Vagina (tissue), 2 donors: ENCODE measurements around the gene MXD1. TPM values are rescaled to one million over a fixed set of nuclear protein-coding genes. Genes with fewer than 3 reads are reported as not detected.
"Not testable (repeated sequence)": the region's sequence is repeated elsewhere in the genome, so short reads cannot be mapped to it uniquely, and the experiment has no call there.

Experiments used
- DNase-seq, 2 donors: peaks; one replicate each; pipeline ENCODE4 v3.0.0-alpha.2; 2017; ENCODE audit errors: extremely low spot score in 2 of 2
- H3K27ac ChIP-seq: fragments of 200-600 bp; sonication (generic); one replicate; pipeline ENCODE4 v1.5.1; 2019
- H3K27me3 ChIP-seq: fragments of 200-600 bp; sonication (generic); one replicate; pipeline ENCODE4 v1.5.1; 2019
- H3K36me3 ChIP-seq, 2 donors: fragments of 200-600 bp; sonication (generic); one replicate each; pipeline ENCODE4 v1.5.1; 2017 to 2019
- H3K4me1 ChIP-seq: fragments of 200-600 bp; sonication (generic); one replicate; pipeline ENCODE4 v1.5.1; 2019
- H3K4me3 ChIP-seq, 2 donors: fragments of 200-600 bp; sonication (generic); 1 replicate in 1 of 2; 2 replicates in 1 of 2; pipeline ENCODE4 v1.5.1; 2016 to 2019
- H3K9me3 ChIP-seq: fragments of 200-600 bp; sonication (generic); one replicate; pipeline ENCODE4 v1.5.1; 2019
- CTCF ChIP-seq, 3 experiments: fragments of 450-650 bp in 2 of 3; fragments of 200-600 bp in 1 of 3; sonication (generic) in 1 of 3; IDR thresholded peaks; one replicate each; pipeline ENCODE4 v1.5.1; 2017 to 2019; ENCODE audit warnings: antibody characterized with exemption in 3 of 3, mild to moderate bottlenecking in 2 of 3, moderate library complexity in 2 of 3
- POLR2A ChIP-seq, 2 donors: fragments of 450-650 bp; IDR thresholded peaks; one replicate each; pipeline ENCODE4 v1.6.1; 2017; ENCODE audit warnings: antibody characterized with exemption in 2 of 2, mild to moderate bottlenecking in 2 of 2, moderate library complexity in 2 of 2
- POLR2AphosphoS5 ChIP-seq, 2 donors: sonication (generic); formaldehyde crosslinking; IDR thresholded peaks; one replicate each; pipeline ENCODE4 v1.9.0; 2017; ENCODE audit warnings: antibody characterized with exemption in 2 of 2, mild to moderate bottlenecking in 2 of 2, low read depth in 1 of 2; ENCODE audit not compliant: insufficient read depth in 1 of 2
- intact Hi-C: fragments of 100-400 bp; cut with DNase I; formaldehyde crosslinking; loops from one replicate; pipeline ENCODE4 v1.15.1; 2023
- total RNA-seq: library from RNA; depleted of rRNA; stranded (reverse); fragments of >200 nt; gene quantifications from one replicate; pipeline ENCODE4 v1.2.3, GENCODE V29; 2016

MXD1 gene
- 55.2 TPM for total RNA-seq

- Histone ChIP-seq H3K36me3 (peaks cover 0 to 19% of the 10 kb centered on the region in 2 donors), H3K9me3 (no peaks in the 10 kb centered on the region), H3K4me3 (peak within 1 kb of the TSS; percentile 85 to 93), H3K27me3 (no peaks in the 10 kb centered on the region), H3K4me1 (peaks cover 28% of the 10 kb centered on the region), H3K27ac (peak within 1 kb of the TSS; percentile 99)
- TF ChIP-seq CTCF (IDR thresholded peaks at IDR 0.05) (no peak), POLR2AphosphoS5 (IDR thresholded peaks at IDR 0.05; ENCODE audit: insufficient read depth in 1 of 2, low read depth in 1 of 2) (peak in 1 of 2 donors; percentile 71), POLR2A (IDR thresholded peaks at IDR 0.05) (peak; percentile 93 to 98)
- no peak for DNase-seq
- intact Hi-C loops, result loop anchor here (1.0 to 5.0 kb wide), 3 partner anchors 157 to 227 kb away; partner anchors contain the start of gene PCBP1
These were observed at the start of gene MXD1 for GRCh38 chr2:69914950-69915945. TSS of gene MXD1 (plus strand) at chr2:69915109. CDS start at chr2:69915331, 222 bp downstream.

- Histone ChIP-seq H3K27ac (no peak overlapping the region), H3K4me1 (no peaks in the 10 kb centered on the region), H3K9me3 (no peaks in the 10 kb centered on the region), H3K4me3 (no peak overlapping the region), H3K27me3 (no peaks in the 10 kb centered on the region), H3K36me3 (no peaks in the 10 kb centered on the region)
- TF ChIP-seq POLR2A (IDR thresholded peaks at IDR 0.05) (no peak), CTCF (IDR thresholded peaks at IDR 0.05) (no peak), POLR2AphosphoS5 (IDR thresholded peaks at IDR 0.05; ENCODE audit: insufficient read depth in 1 of 2, low read depth in 1 of 2) (no peak)
- intact Hi-C loops, result no loop called here
- DNase-seq, result no peak
These were observed 26.5 kb upstream of the MXD1 start for GRCh38 chr2:69888451-69888850.

GRCh38 chr2:69889302-69889701 lies 25.6 kb upstream of the MXD1 start:
- Histone ChIP-seq H3K4me3 (no peak overlapping the region), H3K36me3 (no peaks in the 10 kb centered on the region), H3K27ac (no peak overlapping the region), H3K4me1 (peaks cover under 1% of the 10 kb centered on the region), H3K9me3 (no peaks in the 10 kb centered on the region), H3K27me3 (no peaks in the 10 kb centered on the region)
- no peak for DNase-seq
- intact Hi-C loops, result no loop called here
- TF ChIP-seq CTCF (IDR thresholded peaks at IDR 0.05) (no peak), POLR2AphosphoS5 (IDR thresholded peaks at IDR 0.05; ENCODE audit: insufficient read depth in 1 of 2, low read depth in 1 of 2) (no peak), POLR2A (IDR thresholded peaks at IDR 0.05) (no peak)

DNA sequence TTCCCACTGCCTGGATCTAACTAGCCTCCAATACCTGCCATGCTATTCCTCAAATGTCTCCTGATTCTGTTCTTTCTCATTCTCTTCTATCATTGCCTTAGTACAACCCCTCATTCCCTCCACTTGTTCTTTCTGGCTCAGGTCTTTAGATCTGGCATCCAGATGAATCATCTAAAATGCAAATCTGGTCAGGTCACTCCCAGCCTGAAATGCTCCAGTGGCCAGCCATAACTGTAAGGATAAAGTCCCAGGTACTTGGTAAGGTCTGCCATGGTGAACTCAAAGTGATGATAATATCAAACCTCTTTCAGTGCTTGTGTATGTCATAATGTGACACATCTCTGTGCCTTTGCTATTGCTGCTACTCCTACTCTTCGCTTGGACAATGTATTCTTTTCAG lies 24.0 kb upstream of the MXD1 start:
- no peaks in the 10 kb centered on the region for H3K9me3 ChIP-seq
- intact Hi-C loops, result no loop called here
- no peak for DNase-seq
- peaks cover 16% of the 10 kb centered on the region for H3K4me1 ChIP-seq
- H3K27ac ChIP-seq, result no peak overlapping the region
- no peak overlapping the region for H3K4me3 ChIP-seq
- no peaks in the 10 kb centered on the region for H3K27me3 ChIP-seq
- TF ChIP-seq CTCF (IDR thresholded peaks at IDR 0.05), result no peak
- no peak for TF ChIP-seq POLR2A (IDR thresholded peaks at IDR 0.05)
- TF ChIP-seq POLR2AphosphoS5 (IDR thresholded peaks at IDR 0.05; ENCODE audit: insufficient read depth in 1 of 2, low read depth in 1 of 2), result no peak
- peaks cover 0 to 4% of the 10 kb centered on the region in 2 donors for H3K36me3 ChIP-seq

- intact Hi-C loops, H3K9me3 ChIP-seq, DNase-seq, H3K27me3 ChIP-seq: not testable (repeated sequence)
- Histone ChIP-seq H3K36me3 (peaks cover 0 to 24% of the 10 kb centered on the region in 2 donors), H3K27ac (peak overlapping the region; percentile 75), H3K4me1 (peaks cover 18% of the 10 kb centered on the region), H3K4me3 (peak overlapping the region; percentile 57 to 77)
These were observed 22.0 kb upstream of the MXD1 start for GRCh38 chr2:69892838-69893424.
